ENCODE measurements around the gene COL25A1.
"Not testable (repeated sequence)": the region's sequence is repeated elsewhere in the genome, so short reads cannot be mapped to it uniquely, and the experiment has no call there.

The COL25A1 gene

GRCh38 chr4:108947526-108947925 is 354.9 kb downstream of the COL25A1 start:
- DNase-seq, result peak in 1 of 3 experiments; percentile 8

GRCh38 chr4:108946237-108946636 is 356.2 kb downstream of the COL25A1 start:
- no peak for DNase-seq

DNA sequence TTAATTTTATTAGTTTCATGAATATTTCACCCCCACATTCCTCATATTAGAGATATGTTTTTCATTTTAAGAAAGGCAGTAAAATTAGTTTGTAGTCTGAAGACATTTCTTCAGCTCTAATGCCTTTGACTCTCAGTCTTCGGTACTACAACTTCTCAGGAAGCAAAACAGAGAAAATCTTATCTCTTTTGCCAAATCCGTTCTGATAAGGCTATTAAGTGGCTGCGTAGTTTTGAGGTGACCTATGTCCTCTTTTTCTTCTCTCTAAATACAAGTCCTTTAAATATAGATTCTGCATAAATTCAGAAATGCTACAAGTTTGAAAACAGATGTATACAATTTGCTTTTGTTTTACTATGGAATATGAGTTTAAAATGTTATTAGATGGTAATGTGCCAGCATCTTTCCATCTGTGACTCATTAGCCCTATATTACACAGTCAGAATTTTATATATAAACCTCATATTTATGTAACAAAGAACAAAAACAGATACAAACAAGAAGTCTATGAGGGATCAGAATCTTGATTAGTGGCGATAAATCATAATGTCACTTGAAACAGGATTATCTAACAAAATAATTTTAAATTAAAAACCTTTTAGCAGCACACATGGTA is 358.4 kb downstream of the COL25A1 start:
- no peak for DNase-seq

GRCh38 chr4:108943371-108943770 is 359.1 kb downstream of the COL25A1 start:
- no peak for DNase-seq

GRCh38 chr4:108941904-108942430 is 360.5 kb downstream of the COL25A1 start:
- DNase-seq, result peak in 1 of 3 experiments; percentile 30

- DNase-seq, result peak in 2 of 3 experiments; percentile 40 to 82
Measured at GRCh38 chr4:108940634-108941033, 361.8 kb downstream of the COL25A1 start.

DNA sequence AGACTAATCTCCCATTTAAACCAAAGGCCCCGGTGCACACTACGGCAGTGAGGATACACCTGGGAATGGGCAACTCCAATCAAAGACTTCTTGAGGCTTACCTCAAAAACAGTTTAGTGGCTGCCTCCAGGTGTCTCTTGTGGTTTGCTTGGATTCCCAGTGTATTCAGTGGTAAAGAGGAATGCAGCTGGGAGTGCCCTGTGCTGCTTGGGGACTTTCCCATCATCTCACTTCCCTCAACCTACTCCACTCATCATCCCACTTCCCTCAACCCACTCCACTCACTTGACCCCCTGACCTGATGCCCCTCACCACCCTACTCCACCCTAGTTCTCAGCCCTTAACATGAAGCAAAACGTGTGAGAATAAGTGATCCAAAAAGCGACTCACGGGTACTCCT is 362.3 kb downstream of the COL25A1 start:
- peak in 1 of 3 experiments; percentile 51 for DNase-seq

DNA sequence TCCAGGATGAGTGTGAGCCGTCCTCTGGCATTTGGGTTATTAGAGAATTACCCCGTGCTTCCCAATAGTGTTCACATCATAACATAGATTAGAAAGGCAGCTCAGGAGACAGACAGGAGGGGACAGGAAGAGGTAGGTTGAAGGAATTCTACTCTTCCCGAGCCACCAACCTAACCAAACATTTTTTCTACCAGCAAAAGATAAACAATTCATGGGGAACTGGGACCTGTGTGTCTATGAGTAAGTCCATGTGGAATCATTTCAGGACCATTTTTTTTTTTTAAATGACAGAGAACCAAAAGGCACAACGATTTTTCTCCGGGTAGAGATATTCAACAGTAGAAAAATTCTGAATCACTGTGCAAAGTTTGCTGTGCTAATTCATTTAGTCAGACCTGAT is 365.4 kb downstream of the COL25A1 start:
- no peak for DNase-seq

DNA sequence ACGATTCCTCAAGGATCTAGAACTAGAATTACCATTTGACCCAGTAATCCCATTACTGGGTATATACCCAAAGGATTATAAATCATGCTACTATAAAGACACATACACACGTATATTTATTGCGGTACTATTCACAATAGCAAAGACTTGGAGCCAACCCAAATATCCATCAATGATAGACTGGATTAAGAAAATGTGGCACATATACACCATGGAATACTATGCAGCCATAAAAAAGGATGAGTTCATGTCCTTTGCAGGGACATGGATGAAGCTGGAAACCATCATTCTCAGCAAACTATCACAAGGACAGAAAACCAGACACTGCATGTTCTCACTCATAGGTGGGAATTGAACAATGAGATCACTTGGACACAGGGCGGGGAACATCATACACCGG is 368.5 kb downstream of the COL25A1 start:
- not testable (repeated sequence) for DNase-seq

DNA sequence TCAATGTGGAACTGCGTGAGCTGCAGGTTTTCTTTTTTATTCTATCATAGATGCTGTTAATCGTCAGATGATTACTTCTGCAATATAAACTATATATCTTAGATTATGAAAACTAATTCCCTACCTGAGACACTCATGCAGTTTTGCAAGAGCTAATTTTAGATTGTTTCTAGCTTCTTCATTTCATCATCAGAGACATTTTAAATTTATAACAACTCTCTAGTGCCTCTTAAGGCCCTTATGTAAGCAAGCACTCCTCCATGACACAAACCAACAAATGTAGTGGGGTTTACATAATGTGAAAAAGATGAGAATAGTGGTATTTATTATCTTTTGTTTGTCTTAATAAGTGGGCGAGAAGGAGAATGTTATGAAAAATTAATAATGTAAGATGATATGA is 369.4 kb downstream of the COL25A1 start:
- DNase-seq, result peak in 1 of 3 experiments; percentile 48

- DNase-seq, result no peak
Measured at GRCh38 chr4:108931926-108932325, 370.5 kb downstream of the COL25A1 start.

DNA sequence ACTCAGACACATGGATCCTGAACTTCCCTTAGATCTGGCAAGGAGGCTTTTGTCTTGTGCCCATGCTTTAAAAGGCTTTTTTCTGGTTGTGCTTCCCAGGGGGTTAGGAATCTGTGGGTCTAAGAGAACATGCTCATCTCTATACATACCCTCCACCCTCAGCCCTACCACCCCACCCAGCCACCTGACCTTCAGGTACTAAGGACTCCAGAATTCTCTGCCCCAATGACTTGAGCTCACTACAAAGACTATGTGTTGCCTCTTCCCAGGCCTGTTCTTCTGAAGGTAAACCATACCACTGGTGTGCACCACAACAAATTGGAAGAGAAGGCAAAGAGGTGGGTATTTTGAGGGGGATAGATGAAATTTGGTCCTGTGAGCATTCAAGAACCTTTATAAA is 372.3 kb downstream of the COL25A1 start:
- DNase-seq, result no peak

- DNase-seq, result no peak
Measured at GRCh38 chr4:108926781-108927180, 375.7 kb downstream of the COL25A1 start.

- DNase-seq, result no peak
Measured at GRCh38 chr4:108926061-108926460, 376.4 kb downstream of the COL25A1 start.

DNA sequence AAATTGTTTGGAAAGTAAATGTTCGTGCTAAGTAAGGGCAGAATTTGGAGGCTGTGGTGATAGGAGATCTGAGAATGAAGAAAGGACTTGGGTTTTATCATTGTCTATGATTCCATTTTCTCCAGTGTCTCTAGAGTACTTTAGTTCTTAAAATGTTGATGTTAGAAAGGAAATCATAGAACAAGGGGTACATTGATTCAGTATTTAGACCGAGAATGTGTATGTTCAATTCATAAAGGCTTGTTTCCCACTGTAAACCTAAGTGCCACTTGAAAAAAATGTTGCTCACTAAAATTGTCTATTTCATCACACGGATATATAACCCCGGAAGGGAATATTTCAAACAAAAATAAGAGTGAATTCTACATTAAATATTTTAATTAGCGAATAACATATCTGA is 380.3 kb downstream of the COL25A1 start:
- no peak for DNase-seq

DNA sequence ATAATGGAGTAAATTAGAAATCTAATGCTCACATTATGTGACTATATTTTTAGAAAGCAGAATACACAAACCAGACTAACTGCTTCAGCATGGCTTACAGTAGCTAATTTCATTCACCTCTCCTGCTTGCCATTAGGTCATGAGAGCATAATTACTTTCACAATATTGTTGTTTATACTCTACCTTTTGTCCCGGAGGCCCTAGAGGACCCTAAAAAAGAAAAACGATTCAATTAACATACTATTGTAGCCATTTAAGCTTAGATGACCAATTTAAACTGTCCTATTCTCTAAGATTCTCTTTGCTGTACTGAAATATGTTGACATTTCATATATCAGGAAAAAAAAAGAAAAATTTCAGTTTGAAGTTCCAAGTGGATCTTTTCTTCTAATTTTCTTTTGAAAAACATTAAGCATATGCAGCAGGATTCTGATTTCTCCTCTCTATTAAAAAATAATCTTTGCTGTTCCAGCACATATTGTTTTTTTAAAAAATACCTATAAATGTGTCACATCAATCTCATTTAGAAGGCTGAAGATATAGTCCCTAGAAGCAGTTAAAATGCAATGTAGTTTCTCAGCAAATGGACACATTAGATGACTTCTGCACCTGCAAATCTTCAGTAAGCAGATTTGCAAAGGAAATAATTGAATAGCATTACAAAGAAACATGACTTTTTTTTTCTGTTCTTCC is 381.9 kb downstream of the COL25A1 start:
- DNase-seq, result peak in 2 of 3 experiments; percentile 23 to 81

GRCh38 chr4:108919226-108919893 is 383.1 kb downstream of the COL25A1 start:
- peak in 2 of 3 experiments; percentile 9 to 67 for DNase-seq

DNA sequence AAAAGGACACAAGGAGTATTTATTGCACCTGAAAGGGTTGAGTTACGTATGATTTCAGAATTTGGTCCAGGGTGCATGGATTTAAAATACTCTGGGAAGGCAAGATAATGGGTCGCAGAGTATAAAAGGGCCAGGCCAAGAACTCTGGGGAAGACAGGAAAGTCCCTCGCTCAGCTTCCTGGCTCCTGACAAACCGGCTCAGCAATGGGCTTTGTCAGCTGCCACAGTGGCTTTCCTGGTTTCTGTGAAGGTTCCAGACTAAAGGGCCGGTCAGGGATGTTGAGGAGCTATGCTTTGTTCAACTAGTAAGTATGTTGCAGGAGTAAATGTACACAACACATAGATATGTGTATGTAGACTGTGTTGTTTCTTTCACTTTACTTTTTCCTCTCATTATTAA is 385.2 kb downstream of the COL25A1 start:
- DNase-seq, result no peak

- DNase-seq, result no peak
Measured at GRCh38 chr4:108916638-108917037, 385.8 kb downstream of the COL25A1 start.

GRCh38 chr4:108906866-108907367 is 395.5 kb downstream of the COL25A1 start:
- DNase-seq, result no peak

DNA sequence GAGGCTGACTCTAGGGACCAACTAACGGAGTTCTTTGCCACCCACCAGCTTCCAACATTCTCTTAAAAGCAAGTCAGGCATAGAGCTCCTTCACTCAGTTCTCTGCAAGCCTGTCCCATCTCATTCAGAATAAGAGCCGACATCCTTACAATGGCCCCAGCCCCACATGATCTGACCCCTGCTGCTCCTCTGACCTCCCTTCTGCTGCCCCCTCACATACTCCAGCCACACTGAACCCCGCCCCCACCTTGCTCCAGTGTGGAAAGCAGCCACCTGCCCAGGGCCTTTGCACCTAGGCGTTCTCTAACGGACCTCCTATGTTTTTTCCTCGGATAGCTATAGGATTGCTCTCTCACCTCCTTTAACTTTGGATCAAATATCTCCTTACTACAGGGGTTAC is 396.5 kb downstream of the COL25A1 start:
- DNase-seq, result no peak

- DNase-seq, result no peak
Measured at GRCh38 chr4:108903464-108904221, 398.8 kb downstream of the COL25A1 start.

DNA sequence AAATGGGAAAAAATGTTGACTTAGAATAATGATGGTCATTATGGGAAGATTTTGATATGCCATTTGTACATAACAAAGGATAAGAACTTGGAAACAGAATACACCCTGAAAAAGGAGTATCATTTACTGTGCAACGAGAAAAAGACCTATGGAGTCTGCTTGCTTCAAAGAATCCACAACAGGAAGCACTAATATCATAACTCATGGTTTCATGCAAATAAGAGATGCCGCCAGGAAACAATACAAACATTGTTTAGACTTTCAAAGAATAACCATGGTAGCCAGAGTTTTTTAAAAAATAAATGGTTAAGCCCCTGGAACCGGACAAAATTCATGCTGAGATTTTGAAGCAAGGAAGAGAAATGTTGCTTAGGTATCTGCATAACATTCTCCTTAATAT is 399.7 kb downstream of the COL25A1 start:
- DNase-seq, result peak in 1 of 3 experiments; percentile 13
